Motor neuron (in vitro differentiated cells): ENCODE data around the gene NLGN3. TPM values are rescaled to one million over a fixed set of nuclear protein-coding genes. Genes with fewer than 3 reads are reported as not detected.

Source experiments
- ATAC-seq, 8 experiments: fragments of 200-7000 bp; cut with Tn5 transposase; replicated peaks in 6 of 8; 2 replicates each; pipeline ENCODE4 v1.8.0; 2021; ENCODE audit warnings: mild to moderate bottlenecking in 8 of 8, moderate library complexity in 8 of 8
- H3K27ac ChIP-seq, 2 donors: fragments of 250-450 bp; sonication (Bioruptor Pico); 2 replicates each; pipeline ENCODE4 v1.9.0; 2021; ENCODE audit warnings: antibody characterized with exemption in 2 of 2, mild to moderate bottlenecking in 2 of 2, moderate library complexity in 1 of 2
- H3K4me1 ChIP-seq, 2 donors: fragments of 250-450 bp; sonication (Bioruptor Pico); replicated peaks in 1 of 2; 2 replicates each; pipeline ENCODE4 v1.6.1; 2021; ENCODE audit warnings: antibody characterized with exemption in 2 of 2, mild to moderate bottlenecking in 2 of 2, moderate library complexity in 1 of 2
- H3K4me3 ChIP-seq, 5 donors: fragments of 250-450 bp; sonication (Bioruptor Pico); 2 replicates each; pipeline ENCODE4 v1.9.0; 2021; ENCODE audit warnings: antibody characterized with exemption in 5 of 5, mild to moderate bottlenecking in 5 of 5, moderate library complexity in 4 of 5
- WGBS, 10 experiments: fragments of 450-650 bp; shearing (Covaris generic); methylation state at CpG; one replicate each; pipeline ENCODE4 v1.0.0; 2022; 5-methylcytosine and 5-hydroxymethylcytosine counted together
- in situ Hi-C, 9 experiments: fragments of 400-800 bp; cut with MboI; loops; one replicate each; pipeline ENCODE4 v1.15.0; 2021; ENCODE audit warnings: low sequenced_read_pairs in 9 of 9, low pct_unique_long_range_greater_than_20kb in 2 of 9; ENCODE audit not compliant: unreplicated experiment in 9 of 9
- total RNA-seq, 8 experiments: library from RNA; unstranded; fragments of 300-600 nt; gene quantifications; 2 replicates each; pipeline versions ENCODE4 v1.2.3 to v1.2.4, GENCODE V29; 2022

NLGN3 gene
- total RNA-seq, 8 experiments from 2014 or later: 0.20 to 16.0 (median 10.8) TPM

DNA sequence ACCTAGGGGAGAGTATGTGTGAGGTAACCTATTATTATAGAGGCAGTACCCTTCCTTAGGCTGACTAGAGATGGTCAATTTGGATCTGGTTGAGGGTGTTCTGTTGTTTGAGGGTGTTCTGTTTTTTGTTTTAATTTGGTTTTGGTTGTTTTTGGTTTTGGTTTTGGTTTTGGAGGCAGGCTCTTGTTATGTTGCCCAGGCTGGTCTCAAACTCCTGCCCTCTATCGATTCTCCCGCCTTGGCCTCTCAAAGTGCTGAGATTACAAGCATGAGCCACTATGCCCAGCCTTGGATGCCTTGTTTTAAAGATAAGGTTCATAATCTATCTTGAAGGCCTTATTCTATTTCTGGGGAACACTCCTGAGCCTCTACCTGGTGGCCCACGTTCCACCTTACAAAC, 39.0 kb upstream of the NLGN3 start:
- in situ Hi-C loops: no loop called here
- WGBS, 10 experiments: 20 to 100% (median 65%) methylated on average over 1 to 3 of the region's 3 CpGs; no CpG with 5 or more reads in 6 of the 10 experiments
- Histone ChIP-seq H3K27ac (no peak overlapping the region), H3K4me3 (no peak overlapping the region), H3K4me1 (peaks cover 31 to 36% of the 10 kb centered on the region in 2 donors)
- no peak for ATAC-seq

DNA sequence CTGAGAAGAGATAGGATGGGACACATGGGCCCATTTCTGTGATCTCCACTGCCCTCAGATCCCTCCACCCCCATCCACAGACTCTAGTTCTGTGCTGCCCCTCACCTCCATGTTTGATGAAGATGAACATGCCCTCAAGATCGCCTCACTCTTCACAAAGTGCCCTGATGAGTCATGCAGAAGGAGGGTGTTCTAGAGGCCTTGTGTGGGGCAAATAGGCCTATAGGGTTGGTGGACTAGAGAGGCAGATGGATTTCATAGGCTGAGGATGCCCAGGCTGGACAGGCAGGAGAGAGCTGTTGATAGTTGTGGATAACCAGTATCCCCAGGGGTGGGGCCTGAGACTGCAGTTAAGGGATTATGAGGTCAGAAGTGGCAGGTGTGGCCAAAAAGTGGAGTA, 38.2 kb upstream of the NLGN3 start, which contains the start of gene CXorf65:
Gene CXorf65, minus strand, starts transcription at position 314 of the 400 bp plus-strand sequence. Its CDS starts 184 bp downstream, at position 130.
- H3K4me3 ChIP-seq: no peak within 1 kb of the TSS
- WGBS, 10 experiments: 50% methylated on average over 1 of the region's 1 CpG; no CpG with 5 or more reads in 9 of the 10 experiments
- H3K4me1 ChIP-seq: peaks cover 31 to 36% of the 10 kb centered on the region in 2 donors
- H3K27ac ChIP-seq: no peak within 1 kb of the TSS
- ATAC-seq: no peak
- in situ Hi-C loops: no loop called here

DNA sequence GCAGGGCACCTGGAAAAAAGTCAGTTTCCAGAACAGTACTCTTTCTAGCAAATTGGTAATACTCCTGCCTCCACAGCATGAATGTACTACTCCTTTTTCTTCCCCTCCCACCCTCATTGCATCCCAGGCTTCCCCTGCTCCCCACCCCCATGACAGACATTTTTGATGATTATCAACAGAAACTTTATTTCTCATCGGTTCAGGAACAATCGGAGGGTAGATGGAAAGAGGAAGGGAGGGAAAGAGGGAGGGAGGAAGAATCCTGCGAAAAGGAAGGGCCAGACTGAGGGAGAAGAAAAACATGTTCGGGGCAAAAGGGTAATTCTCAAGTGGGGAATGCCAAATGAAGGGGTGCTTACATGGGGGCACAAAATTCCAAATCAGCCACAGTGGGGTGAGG, 37.4 kb upstream of the NLGN3 start:
- in situ Hi-C loops: no loop called here
- H3K4me1 ChIP-seq: peaks cover 29 to 34% of the 10 kb centered on the region in 2 donors
- 30 to 40% (median 33%) methylated on average over 1 to 2 of the region's 4 CpGs; no CpG with 5 or more reads in 7 of the 10 experiments for WGBS, 10 experiments
- no peak overlapping the region for H3K4me3 ChIP-seq
- ATAC-seq: no peak
- no peak overlapping the region for H3K27ac ChIP-seq

DNA sequence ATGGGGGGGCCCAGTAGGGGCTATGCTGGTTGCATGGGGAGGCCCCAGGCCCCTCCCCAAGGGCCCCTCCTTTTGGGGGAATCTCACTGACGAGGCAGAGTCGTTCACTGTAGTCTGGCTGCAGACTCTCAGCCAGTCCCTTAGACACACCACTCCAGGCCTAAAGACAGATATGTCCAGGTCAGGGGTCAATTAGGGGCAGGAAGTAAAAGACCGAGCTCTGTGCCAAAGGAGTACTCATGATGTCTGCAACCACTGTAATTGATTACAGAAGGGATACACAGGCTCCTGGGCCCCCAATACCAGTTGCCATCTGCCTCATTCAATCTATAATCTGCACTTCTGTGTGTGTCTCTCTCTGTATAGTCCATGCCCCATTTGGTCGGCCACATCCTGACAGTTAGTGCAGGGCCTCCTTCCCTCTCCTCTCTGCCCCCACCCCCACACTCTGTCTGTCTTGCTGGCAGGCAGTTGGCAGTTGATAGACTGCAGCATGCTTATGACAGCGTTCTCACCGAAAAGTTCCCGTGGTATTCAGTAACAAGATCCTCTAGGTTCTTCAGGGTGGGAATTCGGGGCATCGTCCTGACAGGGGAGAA, 36.8 kb upstream of the NLGN3 start:
- H3K27ac ChIP-seq: no peak overlapping the region
- no peak for ATAC-seq
- in situ Hi-C loops: no loop called here
- 13 to 57% methylated on average over 1 to 3 of the region's 9 CpGs; no CpG with 5 or more reads in 8 of the 10 experiments for WGBS, 10 experiments
- peaks cover 23 to 28% of the 10 kb centered on the region in 2 donors for H3K4me1 ChIP-seq
- H3K4me3 ChIP-seq: no peak overlapping the region

DNA sequence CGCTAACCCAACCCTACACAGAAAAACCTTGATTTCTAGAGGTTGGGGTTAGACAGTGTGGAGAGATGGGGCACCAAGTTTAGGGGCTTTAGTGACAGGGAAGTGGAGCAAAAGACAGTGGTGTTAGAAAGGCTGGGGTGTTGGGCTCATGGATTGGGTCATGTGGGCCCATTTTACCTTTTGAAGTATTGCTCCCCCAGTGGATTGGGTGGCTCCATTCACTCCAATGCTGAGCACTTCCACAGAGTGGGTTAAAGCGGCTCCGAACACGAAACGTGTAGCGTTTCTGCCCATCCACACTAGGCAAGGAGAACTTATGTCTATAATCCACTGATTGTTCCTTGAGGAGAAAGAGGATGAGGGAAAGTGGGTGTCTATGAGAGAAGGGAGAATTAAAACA, 35.6 kb upstream of the NLGN3 start:
- no peak overlapping the region for H3K27ac ChIP-seq
- ATAC-seq: no peak
- peaks cover 11 to 16% of the 10 kb centered on the region in 2 donors for H3K4me1 ChIP-seq
- WGBS, 10 experiments: 53 to 100% methylated on average over 1 to 6 of the region's 6 CpGs; no CpG with 5 or more reads in 8 of the 10 experiments
- in situ Hi-C loops: no loop called here
- H3K4me3 ChIP-seq: no peak overlapping the region

DNA sequence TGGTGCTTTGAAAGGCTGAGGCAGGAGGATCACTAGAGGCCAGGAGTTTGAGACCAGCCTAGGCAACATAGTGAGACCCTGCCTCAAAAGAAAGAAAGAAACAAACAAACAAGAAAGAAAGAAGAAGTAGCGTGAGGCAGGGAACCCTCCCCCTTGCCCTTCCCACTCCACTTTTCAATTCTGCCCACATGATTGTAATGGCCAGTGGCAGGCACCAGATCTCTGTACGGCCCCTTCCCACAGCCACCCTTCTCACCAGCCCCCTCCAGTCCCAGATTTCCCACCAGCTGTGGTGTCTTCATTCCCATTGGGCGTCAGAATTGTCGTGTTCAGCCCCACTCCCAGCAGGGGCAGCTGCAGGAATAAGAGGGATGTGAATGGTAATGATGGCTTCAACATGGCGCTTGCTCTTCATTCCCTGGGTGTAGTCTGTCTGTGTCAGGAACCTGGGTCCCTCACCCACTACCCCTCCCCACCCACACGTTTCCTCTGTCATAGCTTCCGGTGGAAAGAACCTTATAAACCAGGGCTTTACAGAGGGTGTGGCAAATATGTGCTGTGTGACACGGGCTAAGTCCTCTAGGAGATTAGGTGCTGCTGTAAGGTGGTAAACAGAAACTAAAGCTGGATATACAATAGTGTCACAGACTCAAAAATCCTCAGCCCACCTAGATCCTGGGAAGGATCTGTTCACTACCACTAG, 33.3 kb upstream of the NLGN3 start, which contains the start of gene IL2RG:
Gene IL2RG, minus strand, starts transcription at position 437 of the 703 bp plus-strand sequence. Its CDS starts 38 bp downstream, at position 399.
- in situ Hi-C loops: no loop called here
- ATAC-seq: no peak
- Histone ChIP-seq H3K4me3 (no peak within 1 kb of the TSS), H3K27ac (no peak within 1 kb of the TSS), H3K4me1 (peaks cover 5 to 12% of the 10 kb centered on the region in 2 donors)
- 46 to 92% methylated on average over 2 to 6 of the region's 8 CpGs; no CpG with 5 or more reads in 8 of the 10 experiments for WGBS, 10 experiments

DNA sequence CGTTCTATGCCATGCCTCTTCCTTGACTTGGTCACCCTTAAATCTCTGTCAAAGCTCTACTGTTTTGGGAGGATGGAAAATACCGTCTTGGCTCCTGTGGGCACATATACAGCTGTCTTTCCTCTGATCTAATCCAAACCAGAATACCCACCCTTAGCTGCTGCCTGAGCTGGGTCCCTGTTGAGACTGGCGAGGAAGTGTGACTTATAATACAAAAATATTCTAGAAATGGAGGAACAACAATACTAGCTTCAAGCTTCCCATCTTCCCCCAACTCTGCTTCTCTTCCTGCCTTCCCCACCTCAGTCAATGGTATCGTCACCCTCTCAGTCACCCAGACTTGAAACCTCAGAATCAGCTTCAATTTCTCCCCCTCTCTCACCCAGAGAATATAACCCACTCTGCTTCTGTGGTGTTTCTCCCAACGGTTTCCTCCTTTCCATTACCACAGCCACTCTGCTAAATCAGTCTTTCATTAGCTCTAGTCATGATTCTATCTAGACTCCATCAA, 32.7 kb upstream of the NLGN3 start:
- no peak overlapping the region for H3K4me3 ChIP-seq
- H3K4me1 ChIP-seq: peaks cover 5 to 12% of the 10 kb centered on the region in 2 donors
- 0 to 100% (median 51%) methylated on average over 1 to 2 of the region's 5 CpGs; no CpG with 5 or more reads in 5 of the 10 experiments for WGBS, 10 experiments
- in situ Hi-C loops: no loop called here
- ATAC-seq: no peak
- no peak overlapping the region for H3K27ac ChIP-seq

DNA sequence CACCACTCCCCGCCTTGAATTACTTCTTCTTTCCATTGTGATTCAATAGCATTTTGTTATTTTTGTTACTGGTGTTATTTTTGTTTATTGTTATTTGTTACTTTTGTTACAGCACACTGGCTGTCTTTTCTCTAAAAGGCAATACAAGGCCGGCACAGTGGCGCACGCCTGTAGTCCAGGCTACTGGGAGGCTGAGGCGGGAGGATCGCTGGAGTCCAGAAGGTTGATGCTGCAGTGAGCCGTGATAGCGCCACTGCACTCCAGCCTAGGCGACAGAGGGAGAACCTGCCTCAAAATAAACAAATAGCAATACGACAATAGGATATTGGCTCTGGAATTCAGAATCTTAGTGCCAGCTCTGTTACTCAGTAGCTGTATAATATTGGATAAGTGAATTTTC, 27.3 kb upstream of the NLGN3 start:
- no peak for ATAC-seq
- Histone ChIP-seq H3K4me1 (peaks cover 4 to 6% of the 10 kb centered on the region in 2 donors), H3K4me3 (peak overlapping the region in 3 of 5 donors; percentile 53 to 90 (median 67)), H3K27ac (no peak overlapping the region)
- in situ Hi-C loops: no loop called here
- WGBS, 10 experiments: 70 to 100% (median 86%) methylated on average over 1 to 5 of the region's 10 CpGs; no CpG with 5 or more reads in 7 of the 10 experiments

DNA sequence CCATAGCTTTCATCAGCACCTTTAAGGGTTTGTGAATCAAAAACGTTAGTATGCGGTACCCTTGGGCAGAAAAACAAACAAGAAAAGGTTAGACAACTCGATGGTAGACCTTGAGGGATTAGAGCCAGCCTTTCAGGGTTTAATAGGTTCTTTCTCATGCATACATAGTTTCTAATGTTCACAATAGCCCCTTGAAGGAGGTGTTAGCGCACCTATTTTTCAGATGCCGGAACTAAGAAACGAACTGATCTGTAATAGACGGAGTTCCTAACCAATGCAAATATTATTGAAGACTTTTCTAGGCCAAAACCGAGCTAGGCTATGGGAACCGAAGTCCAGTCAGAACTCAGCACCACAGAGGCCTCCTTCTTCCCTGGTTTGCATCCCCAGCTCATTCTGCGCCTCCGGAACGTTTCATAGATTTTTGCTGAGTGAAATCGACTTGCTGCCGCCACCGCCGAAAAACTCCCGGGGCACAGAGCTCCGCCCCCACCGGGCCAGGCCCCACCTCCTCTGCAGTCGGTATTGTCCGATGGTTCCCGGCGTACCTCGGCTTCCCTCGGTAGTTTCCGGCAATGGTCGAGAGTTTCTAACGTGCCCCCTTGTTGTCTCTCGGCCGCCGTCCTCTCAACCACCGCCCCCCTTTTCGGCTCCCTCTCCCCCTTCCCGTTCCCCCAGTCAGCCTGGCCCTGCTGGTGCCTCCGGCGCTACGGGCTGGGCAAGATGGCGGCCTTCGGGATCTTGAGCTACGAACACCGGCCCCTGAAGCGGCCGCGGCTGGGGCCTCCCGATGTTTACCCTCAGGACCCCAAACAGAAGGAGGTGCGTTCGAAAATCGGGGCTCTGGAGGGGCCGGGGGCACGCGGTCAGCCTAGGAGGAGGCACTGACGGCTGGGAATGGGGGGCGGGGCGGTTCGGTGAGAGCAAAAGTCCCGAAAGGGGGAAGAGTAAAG, 26.3 kb upstream of the NLGN3 start, which contains the start of gene MED12:
Gene MED12, plus strand, starts transcription at position 565 of the 953 bp plus-strand sequence. Its CDS starts 159 bp downstream, at position 724.
- H3K4me1 ChIP-seq: peaks cover 4 to 6% of the 10 kb centered on the region in 2 donors
- in situ Hi-C loops: no loop called here
- peak within 1 kb of the TSS; percentile 65 to 85 for H3K27ac ChIP-seq
- peak; percentile 95 to 99 (median 98) for ATAC-seq
- WGBS, 10 experiments: 0 to 18% (median 10%) methylated on average over 1 to 8 of the region's 56 CpGs; no CpG with 5 or more reads in 5 of the 10 experiments
- peak within 1 kb of the TSS; percentile 53 to 90 (median 65) for H3K4me3 ChIP-seq

DNA sequence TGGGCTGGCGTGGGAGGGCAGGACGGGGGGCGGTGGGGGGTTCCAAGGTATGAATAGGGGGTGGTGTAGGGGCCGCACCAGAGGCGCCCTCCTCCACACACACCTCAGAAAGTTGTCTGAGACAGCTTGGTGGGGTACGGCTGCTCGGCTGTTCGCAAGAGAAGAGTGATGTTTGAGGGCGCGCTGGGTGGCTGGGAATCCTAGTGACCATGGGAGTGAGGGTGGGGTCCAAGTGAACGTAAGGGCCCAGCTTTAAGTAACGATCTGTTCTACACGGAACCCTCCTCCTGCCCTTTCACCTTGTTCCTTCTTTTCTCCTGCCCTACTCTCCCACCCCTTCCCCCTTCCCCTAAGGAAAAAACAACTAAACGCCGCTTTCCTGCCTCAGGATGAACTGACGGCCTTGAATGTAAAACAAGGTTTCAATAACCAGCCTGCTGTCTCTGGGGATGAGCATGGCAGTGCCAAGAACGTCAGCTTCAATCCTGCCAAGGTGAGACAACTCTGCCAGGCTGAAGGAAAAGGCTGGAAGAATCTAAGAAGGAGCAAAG, 25.6 kb upstream of the NLGN3 start:
- in situ Hi-C loops: no loop called here
- Histone ChIP-seq H3K27ac (peak overlapping the region in 1 of 2 donors; percentile 85), H3K4me3 (peak overlapping the region; percentile 53 to 90 (median 65)), H3K4me1 (peaks cover 4 to 6% of the 10 kb centered on the region in 2 donors)
- ATAC-seq: peak in 7 of 8 experiments; percentile 11 to 51 (median 34)
- 0 to 40% methylated on average over 1 to 2 of the region's 17 CpGs; no CpG with 5 or more reads in 8 of the 10 experiments for WGBS, 10 experiments

DNA sequence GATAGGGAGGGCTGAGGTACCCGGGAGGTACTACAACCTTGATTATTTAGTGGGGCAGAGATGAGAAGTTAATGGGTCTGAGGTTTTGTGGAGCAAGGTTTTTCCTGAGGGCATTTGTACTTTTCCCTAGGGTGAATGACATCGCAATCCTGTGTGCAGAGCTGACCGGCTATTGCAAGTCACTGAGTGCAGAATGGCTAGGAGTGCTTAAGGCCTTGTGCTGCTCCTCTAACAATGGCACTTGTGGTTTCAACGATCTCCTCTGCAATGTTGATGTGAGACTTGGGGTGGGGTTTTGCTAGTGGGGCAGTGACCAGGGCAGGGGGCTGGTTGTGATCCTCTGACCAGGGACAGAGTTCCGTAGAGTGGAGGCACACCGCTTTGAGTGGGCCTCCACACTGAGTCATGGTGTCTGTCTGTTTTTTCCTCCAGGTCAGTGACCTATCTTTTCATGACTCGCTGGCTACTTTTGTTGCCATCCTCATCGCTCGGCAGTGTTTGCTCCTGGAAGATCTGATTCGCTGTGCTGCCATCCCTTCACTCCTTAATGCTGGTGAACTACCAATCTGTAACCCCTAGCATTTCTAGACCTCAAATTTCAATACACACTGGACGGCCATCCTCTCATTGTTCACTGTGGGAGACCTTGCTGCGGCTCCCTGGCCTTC, 16.3 kb upstream of the NLGN3 start:
- no peak for ATAC-seq
- H3K4me1 ChIP-seq: no peaks in the 10 kb centered on the region
- in situ Hi-C loops: loop anchor here in 1 of 9 experiments (25.0 kb wide), 1 partner anchor 141 kb away; no protein-coding TSS in a partner anchor
- no peak overlapping the region for H3K27ac ChIP-seq
- H3K4me3 ChIP-seq: no peak overlapping the region
- 17 to 90% (median 65%) methylated on average over 2 to 9 of the region's 12 CpGs; no CpG with 5 or more reads in 5 of the 10 experiments for WGBS, 10 experiments
